ENCODE data around the gene ACAT2. TPM values are rescaled to one million over a fixed set of nuclear protein-coding genes. Genes with fewer than 3 reads are reported as not detected.

The ACAT2 gene
- total RNA-seq, 1 donor from 2014 or later = 11.3 TPM

DNA sequence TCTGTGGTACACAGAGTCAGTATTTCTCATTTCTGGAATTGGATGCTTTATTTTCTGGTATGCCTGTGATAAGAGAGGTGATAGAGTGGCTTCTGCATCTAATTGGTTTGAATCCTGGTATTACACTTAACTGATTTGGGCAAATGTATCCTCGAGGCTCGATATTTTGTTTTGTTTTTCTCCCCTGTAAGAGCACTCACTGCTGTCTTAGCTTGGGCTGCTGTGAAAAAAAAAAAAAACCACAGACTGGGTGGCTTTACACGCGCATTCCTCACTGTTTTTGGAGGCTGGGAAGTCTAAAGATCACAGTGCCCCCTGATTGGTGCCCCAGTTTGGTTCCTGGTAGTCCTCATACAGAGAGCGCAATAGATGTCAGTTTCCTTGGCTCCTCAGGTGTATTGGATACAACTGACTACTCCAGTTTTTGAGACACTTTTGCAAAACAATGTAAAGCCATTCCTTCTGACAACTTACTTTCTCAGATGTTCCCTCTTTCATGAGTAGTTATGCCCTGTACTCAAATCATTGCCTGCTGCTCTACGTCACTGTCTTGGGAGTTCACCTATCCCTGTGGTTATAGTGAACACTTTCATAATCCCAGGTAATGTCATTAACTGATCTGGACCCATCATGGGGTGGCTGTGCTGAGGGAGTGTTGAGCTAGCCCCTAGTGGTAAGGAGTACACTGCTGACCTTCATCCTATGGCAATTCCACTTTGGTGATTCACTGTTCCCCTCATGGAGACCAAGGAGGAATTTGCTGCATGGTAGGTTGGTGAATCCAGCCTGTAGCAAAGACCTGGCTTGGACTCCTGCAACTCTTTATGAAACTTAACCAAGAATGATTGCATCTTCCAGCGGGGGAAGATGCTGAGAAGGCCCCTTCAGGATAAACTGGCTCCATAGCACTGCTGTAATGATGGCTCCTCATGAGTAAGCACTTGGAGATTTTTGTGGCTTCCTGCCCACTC is 3.5 kb upstream of the ACAT2 start:
- Histone ChIP-seq H3K9me3 (no peaks in the 10 kb centered on the region), H3K4me3 (no peak overlapping the region), H3K27me3 (no peaks in the 10 kb centered on the region), H3K36me3 (peaks cover 0 to 45% of the 10 kb centered on the region in 2 donors), H3K4me1 (peaks cover 25% of the 10 kb centered on the region), H3K27ac (no peak overlapping the region)
- intact Hi-C loops (cut with DNase I) = no loop called here
- no peak for DNase-seq (ENCODE audit: extremely low spot score in 2 of 2)
- TF ChIP-seq POLR2AphosphoS5 (IDR thresholded peaks at IDR 0.05; ENCODE audit: insufficient read depth in 1 of 2, low read depth in 1 of 2) (no peak), POLR2A (IDR thresholded peaks at IDR 0.05) (no peak)
- TF ChIP-seq, protein P1, sequence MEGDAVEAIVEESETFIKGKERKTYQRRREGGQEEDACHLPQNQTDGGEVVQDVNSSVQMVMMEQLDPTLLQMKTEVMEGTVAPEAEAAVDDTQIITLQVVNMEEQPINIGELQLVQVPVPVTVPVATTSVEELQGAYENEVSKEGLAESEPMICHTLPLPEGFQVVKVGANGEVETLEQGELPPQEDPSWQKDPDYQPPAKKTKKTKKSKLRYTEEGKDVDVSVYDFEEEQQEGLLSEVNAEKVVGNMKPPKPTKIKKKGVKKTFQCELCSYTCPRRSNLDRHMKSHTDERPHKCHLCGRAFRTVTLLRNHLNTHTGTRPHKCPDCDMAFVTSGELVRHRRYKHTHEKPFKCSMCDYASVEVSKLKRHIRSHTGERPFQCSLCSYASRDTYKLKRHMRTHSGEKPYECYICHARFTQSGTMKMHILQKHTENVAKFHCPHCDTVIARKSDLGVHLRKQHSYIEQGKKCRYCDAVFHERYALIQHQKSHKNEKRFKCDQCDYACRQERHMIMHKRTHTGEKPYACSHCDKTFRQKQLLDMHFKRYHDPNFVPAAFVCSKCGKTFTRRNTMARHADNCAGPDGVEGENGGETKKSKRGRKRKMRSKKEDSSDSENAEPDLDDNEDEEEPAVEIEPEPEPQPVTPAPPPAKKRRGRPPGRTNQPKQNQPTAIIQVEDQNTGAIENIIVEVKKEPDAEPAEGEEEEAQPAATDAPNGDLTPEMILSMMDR (IDR thresholded peaks at IDR 0.05) = no peak

DNA sequence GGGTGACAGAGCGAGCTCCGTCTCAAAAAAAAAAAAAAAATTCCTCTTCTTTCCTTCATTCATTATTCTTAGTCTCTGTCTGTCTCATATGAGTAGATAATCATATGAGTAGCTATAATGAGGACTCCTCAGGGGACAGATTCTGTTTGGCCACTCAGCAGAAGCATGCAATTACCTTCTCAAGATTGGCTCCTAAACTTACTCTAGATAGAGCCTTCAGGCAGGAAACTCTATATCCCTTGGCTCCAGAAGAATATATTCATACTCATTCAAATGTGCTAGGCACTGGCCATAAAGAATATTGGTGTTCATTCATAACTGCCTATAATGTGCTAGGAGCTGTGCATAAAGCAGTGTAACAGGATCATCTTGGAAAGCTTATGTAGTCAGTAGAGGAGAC is 2.2 kb upstream of the ACAT2 start:
- Histone ChIP-seq H3K9me3 (no peaks in the 10 kb centered on the region), H3K27ac (no peak overlapping the region), H3K4me1 (peaks cover 25% of the 10 kb centered on the region), H3K36me3 (peaks cover 0 to 38% of the 10 kb centered on the region in 2 donors), H3K4me3 (no peak overlapping the region), H3K27me3 (no peaks in the 10 kb centered on the region)
- TF ChIP-seq, protein P1 (IDR thresholded peaks at IDR 0.05) = no peak
- TF ChIP-seq POLR2A (IDR thresholded peaks at IDR 0.05) (no peak), POLR2AphosphoS5 (IDR thresholded peaks at IDR 0.05; ENCODE audit: insufficient read depth in 1 of 2, low read depth in 1 of 2) (no peak)
- intact Hi-C loops (cut with DNase I) = loop anchor here (5.0 kb wide), 1 partner anchor 32 kb away; the partner anchor contains the start of gene WTAP
- DNase-seq (ENCODE audit: extremely low spot score in 2 of 2) = no peak

DNA sequence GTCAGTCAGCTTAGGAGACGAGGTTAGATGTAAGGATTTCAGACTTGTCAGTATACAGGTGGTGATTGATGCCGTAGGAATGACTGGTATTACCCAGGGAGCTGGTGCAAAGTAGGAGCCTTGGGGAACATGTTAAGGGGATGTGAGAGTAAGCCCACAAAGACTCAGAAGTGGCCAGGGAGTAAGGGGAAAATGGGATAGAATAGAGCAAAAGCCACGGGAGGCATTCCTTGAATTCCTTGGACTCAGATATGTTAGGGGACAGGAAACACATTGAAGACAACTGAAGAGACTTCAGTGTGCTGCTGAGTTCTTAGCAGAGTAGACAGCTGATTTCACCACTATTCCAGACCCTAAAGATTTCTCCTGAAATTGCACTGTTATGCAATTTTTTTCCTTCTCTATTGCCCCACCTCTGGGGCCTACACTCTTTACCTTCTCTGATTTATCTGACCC is 1.2 kb upstream of the ACAT2 start:
- Histone ChIP-seq H3K4me3 (no peak overlapping the region), H3K27me3 (no peaks in the 10 kb centered on the region), H3K27ac (peak overlapping the region; percentile 98), H3K36me3 (peaks cover 0 to 30% of the 10 kb centered on the region in 2 donors), H3K9me3 (no peaks in the 10 kb centered on the region), H3K4me1 (peaks cover 25% of the 10 kb centered on the region)
- intact Hi-C loops (cut with DNase I) = loop anchor here (5.0 kb wide), 1 partner anchor 33 kb away; the partner anchor contains the start of gene WTAP
- DNase-seq (ENCODE audit: extremely low spot score in 2 of 2) = no peak
- TF ChIP-seq, protein P1 (IDR thresholded peaks at IDR 0.05) = no peak
- TF ChIP-seq POLR2AphosphoS5 (IDR thresholded peaks at IDR 0.05; ENCODE audit: insufficient read depth in 1 of 2, low read depth in 1 of 2) = no peak
- no peak for TF ChIP-seq POLR2A (IDR thresholded peaks at IDR 0.05)

DNA sequence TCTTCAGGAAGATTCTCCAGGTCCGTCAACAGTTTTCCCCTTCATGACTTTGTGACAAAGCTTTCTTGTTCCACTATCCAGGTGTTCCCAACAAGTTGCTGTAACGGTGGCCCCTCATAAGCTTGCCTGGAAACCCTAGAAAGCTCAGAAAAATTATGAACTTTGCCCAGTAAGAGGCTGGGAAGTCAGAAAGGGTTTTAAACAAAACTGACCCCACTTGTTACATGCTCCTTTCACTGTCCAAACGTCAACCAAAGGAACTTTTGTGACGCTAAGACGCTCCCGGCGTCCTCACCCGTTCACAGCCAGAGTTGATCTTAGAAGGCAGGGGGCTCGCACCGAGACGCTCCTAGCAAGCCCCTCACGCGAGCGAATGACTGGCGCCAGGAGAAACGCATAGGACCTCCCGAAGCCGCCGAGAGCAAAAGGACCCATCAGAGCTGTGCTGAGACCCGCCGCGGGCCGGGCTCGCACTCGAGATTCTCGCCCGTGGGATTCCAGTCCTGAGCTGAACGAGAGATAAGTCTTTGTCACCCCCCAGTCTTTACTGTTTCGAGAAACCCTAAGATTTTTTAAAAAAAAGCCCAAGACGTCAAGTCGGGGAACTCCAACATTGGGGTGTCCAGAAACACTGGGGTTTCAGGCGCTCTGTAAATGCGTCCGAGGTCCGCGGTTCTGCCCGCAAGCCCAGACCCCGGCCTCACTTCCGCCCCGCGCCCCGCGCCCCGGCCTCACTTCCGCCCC is 544 bp upstream of the ACAT2 start:
- intact Hi-C loops (cut with DNase I) = loop anchor here (5.0 kb wide), 1 partner anchor 34 kb away; the partner anchor contains the start of gene WTAP
- Histone ChIP-seq H3K4me3 (peak overlapping the region; percentile 60 to 79), H3K9me3 (no peaks in the 10 kb centered on the region), H3K27ac (peak overlapping the region; percentile 98), H3K4me1 (peaks cover 25% of the 10 kb centered on the region), H3K27me3 (no peaks in the 10 kb centered on the region), H3K36me3 (peaks cover 0 to 24% of the 10 kb centered on the region in 2 donors)
- TF ChIP-seq POLR2A (IDR thresholded peaks at IDR 0.05) (no peak), POLR2AphosphoS5 (IDR thresholded peaks at IDR 0.05; ENCODE audit: insufficient read depth in 1 of 2, low read depth in 1 of 2) (no peak)
- TF ChIP-seq, protein P1 (IDR thresholded peaks at IDR 0.05) = no peak
- DNase-seq (ENCODE audit: extremely low spot score in 2 of 2) = no peak

Data from vagina (tissue), 2 donors.